CD14-positive monocyte (primary cell): ENCODE data around the gene DDC. TPM values are rescaled to one million over a fixed set of nuclear protein-coding genes. Genes with fewer than 3 reads are reported as not detected.

Experiments used
- DNase-seq, 3 donors: peaks; one replicate each; pipeline ENCODE4 v3.0.0-alpha.2; 2011 to 2022
- H2AFZ ChIP-seq: 2 replicates; pipeline ENCODE4 v1.6.0; 2012; ENCODE audit warnings: mild to moderate bottlenecking, low read depth, low read length, inconsistent platforms; ENCODE audit not compliant: insufficient read depth, poor library complexity, severe bottlenecking
- H3K27ac ChIP-seq, 2 donors: 1 replicate in 1 of 2; 2 replicates in 1 of 2; pipeline ENCODE4 v1.5.1; 2012 to 2013; ENCODE audit warnings: low read length in 2 of 2, control low read depth in 1 of 2, inconsistent platforms in 1 of 2, low read depth in 1 of 2, mild to moderate bottlenecking in 1 of 2
- H3K27me3 ChIP-seq, 2 donors: one replicate each; pipeline versions ENCODE4 v1.6.0 to v1.6.1; 2011 to 2013; ENCODE audit warnings: low read length in 2 of 2; ENCODE audit not compliant: control insufficient read depth in 2 of 2, insufficient read depth in 2 of 2
- H3K36me3 ChIP-seq, 2 donors: replicated peaks in 1 of 2; 1 replicate in 1 of 2; 2 replicates in 1 of 2; pipeline versions ENCODE4 v1.5.1 to v1.6.1; 2012 to 2013; ENCODE audit warnings: low read length in 2 of 2, control low read depth in 1 of 2, inconsistent platforms in 1 of 2, mild to moderate bottlenecking in 1 of 2; ENCODE audit not compliant: insufficient read depth in 2 of 2, control insufficient read depth in 1 of 2
- H3K4me1 ChIP-seq, 2 donors: 1 replicate in 1 of 2; 2 replicates in 1 of 2; pipeline versions ENCODE4 v1.5.1 to v1.6.1; 2012 to 2013; ENCODE audit warnings: low read length in 2 of 2, control low read depth in 1 of 2, inconsistent platforms in 1 of 2, mild to moderate bottlenecking in 1 of 2, moderate library complexity in 1 of 2; ENCODE audit not compliant: insufficient read depth in 2 of 2, control insufficient read depth in 1 of 2
- H3K4me2 ChIP-seq: replicated peaks from 2 replicates; pipeline ENCODE3; 2012; ENCODE audit warnings: low read length, moderate library complexity, mild to moderate bottlenecking; ENCODE audit not compliant: poor library complexity, severe bottlenecking; ENCODE audit errors: extremely low read depth
- H3K4me3 ChIP-seq, 3 experiments: fragments of 200-600 bp in 1 of 3; sonication (generic) in 1 of 3; replicated peaks in 1 of 3; 1 replicate in 2 of 3; 2 replicates in 1 of 3; pipeline ENCODE4 v1.5.1; 2011 to 2013; ENCODE audit warnings: low read length in 3 of 3, mild to moderate bottlenecking in 3 of 3, control low read depth in 2 of 3, low read depth in 2 of 3, inconsistent platforms in 1 of 3, moderate library complexity in 1 of 3
- H3K79me2 ChIP-seq: 2 replicates; pipeline ENCODE4 v1.6.0; 2012; ENCODE audit warnings: mild to moderate bottlenecking, control low read depth, inconsistent platforms, low read length, moderate library complexity; ENCODE audit not compliant: insufficient read depth
- H3K9ac ChIP-seq: 2 replicates; pipeline ENCODE4 v1.6.0; 2017; ENCODE audit warnings: low read length, mild to moderate bottlenecking; ENCODE audit not compliant: insufficient read depth, poor library complexity, severe bottlenecking
- H3K9me3 ChIP-seq, 2 donors: replicated peaks in 1 of 2; 1 replicate in 1 of 2; 2 replicates in 1 of 2; pipeline versions ENCODE4 v1.5.1 to v1.6.1; 2012 to 2013; ENCODE audit warnings: low read length in 2 of 2, control low read depth in 1 of 2; ENCODE audit not compliant: control insufficient read depth in 1 of 2, insufficient read depth in 1 of 2
- H4K20me1 ChIP-seq: 2 replicates; pipeline ENCODE4 v1.6.0; 2012; ENCODE audit warnings: mild to moderate bottlenecking, low read length, control low read depth, moderate library complexity; ENCODE audit not compliant: insufficient read depth
- H3K27ac Mint-ChIP-seq, 7 donors: one replicate each; pipeline ENCODE4 v1.8.0; 2020; ENCODE audit warnings: mild to moderate bottlenecking in 7 of 7, mixed read lengths in 7 of 7, moderate library complexity in 6 of 7, inconsistent platforms in 2 of 7
- H3K27me3 Mint-ChIP-seq, 3 donors: one replicate each; pipeline ENCODE4 v1.8.0; 2021 to 2022; ENCODE audit warnings: low read depth in 3 of 3, mild to moderate bottlenecking in 3 of 3, mixed read lengths in 3 of 3, moderate library complexity in 3 of 3, inconsistent platforms in 1 of 3
- H3K36me3 Mint-ChIP-seq, 2 donors: one replicate each; pipeline ENCODE4 v1.8.0; 2020; ENCODE audit warnings: mixed read lengths in 2 of 2, inconsistent platforms in 1 of 2, mild to moderate bottlenecking in 1 of 2
- H3K4me1 Mint-ChIP-seq: one replicate; pipeline ENCODE4 v1.8.0; 2020; ENCODE audit warnings: mild to moderate bottlenecking, mixed read lengths
- H3K4me3 Mint-ChIP-seq, 2 donors: one replicate each; pipeline ENCODE4 v1.8.0; 2020; ENCODE audit warnings: mild to moderate bottlenecking in 2 of 2, mixed read lengths in 2 of 2, moderate library complexity in 1 of 2
- H3K9me3 Mint-ChIP-seq, 7 donors: one replicate each; pipeline ENCODE4 v1.8.0; 2020 to 2022; ENCODE audit warnings: mixed read lengths in 7 of 7, mild to moderate bottlenecking in 6 of 7, moderate library complexity in 6 of 7, inconsistent platforms in 2 of 7
- WGBS: methylation state at CpG from one replicate; pipeline ENCODE4 v1.1.5; 2013; ENCODE audit warnings: missing lambda C conversion rate; ENCODE audit not compliant: insufficient coverage; 5-methylcytosine and 5-hydroxymethylcytosine counted together
- intact Hi-C, 2 donors: fragments of 100-400 bp; cut with micrococcal nuclease; formaldehyde crosslinking; loops; one replicate each; pipeline versions ENCODE4 v1.15.0 to v1.15.1; 2023
- polyA plus RNA-seq, 3 donors: library from polyadenylated mRNA; depleted of rRNA in 1 of 3; unstranded in 2 of 3; stranded (reverse) in 1 of 3; fragments of 300-500 nt in 2 of 3; fragments of >200 nt in 1 of 3; fragmentation: Illumina TruSeq in 2 of 3; gene quantifications; 1 replicate in 2 of 3; 2 replicates in 1 of 3; pipeline ENCODE4 v1.2.3, GENCODE V29; 2012 to 2021
- TF ChIP-seq, protein P1 (sequence below): fragments of 200-600 bp; IDR thresholded peaks from one replicate; pipeline ENCODE4 v1.8.0; 2022; ENCODE audit warnings: antibody characterized with exemption, mild to moderate bottlenecking

DDC gene
- polyA plus RNA-seq, 3 donors = not detected

DNA sequence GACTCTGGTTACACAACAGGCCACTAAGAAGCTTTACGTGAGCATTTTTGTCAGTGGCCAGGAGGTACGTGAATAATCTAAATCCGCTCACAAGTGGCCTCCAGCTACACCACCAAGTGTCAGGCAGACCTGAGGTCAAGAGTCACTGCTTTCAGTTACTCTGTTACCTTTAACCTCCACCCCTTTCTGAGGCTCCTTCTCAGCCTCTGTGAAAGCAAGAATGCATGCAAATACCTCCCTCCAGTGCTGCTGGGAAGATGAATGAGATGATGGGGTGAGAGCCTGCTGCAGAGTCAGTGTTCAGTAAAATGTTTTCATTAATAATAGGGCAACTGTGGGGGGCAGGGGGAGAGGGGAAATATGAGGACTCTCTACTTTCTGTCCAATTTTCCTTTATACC is 11.2 kb downstream of the DDC start:
- H4K20me1 ChIP-seq = no peaks in the 10 kb centered on the region
- no peak overlapping the region for H3K27ac ChIP-seq
- no peak overlapping the region for H2AFZ ChIP-seq
- Mint-ChIP-seq H3K27ac (no peak overlapping the region), H3K27me3 (peaks cover 8 to 17% (median 12%) of the 10 kb centered on the region in 3 donors), H3K4me1 (no peaks in the 10 kb centered on the region), H3K36me3 (no peaks in the 10 kb centered on the region), H3K9me3 (no peaks in the 10 kb centered on the region), H3K4me3 (no peak overlapping the region)
- TF ChIP-seq, protein P1, sequence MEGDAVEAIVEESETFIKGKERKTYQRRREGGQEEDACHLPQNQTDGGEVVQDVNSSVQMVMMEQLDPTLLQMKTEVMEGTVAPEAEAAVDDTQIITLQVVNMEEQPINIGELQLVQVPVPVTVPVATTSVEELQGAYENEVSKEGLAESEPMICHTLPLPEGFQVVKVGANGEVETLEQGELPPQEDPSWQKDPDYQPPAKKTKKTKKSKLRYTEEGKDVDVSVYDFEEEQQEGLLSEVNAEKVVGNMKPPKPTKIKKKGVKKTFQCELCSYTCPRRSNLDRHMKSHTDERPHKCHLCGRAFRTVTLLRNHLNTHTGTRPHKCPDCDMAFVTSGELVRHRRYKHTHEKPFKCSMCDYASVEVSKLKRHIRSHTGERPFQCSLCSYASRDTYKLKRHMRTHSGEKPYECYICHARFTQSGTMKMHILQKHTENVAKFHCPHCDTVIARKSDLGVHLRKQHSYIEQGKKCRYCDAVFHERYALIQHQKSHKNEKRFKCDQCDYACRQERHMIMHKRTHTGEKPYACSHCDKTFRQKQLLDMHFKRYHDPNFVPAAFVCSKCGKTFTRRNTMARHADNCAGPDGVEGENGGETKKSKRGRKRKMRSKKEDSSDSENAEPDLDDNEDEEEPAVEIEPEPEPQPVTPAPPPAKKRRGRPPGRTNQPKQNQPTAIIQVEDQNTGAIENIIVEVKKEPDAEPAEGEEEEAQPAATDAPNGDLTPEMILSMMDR = no peak
- no peaks in the 10 kb centered on the region for H3K9me3 ChIP-seq
- intact Hi-C loops = no loop called here
- DNase-seq = no peak
- WGBS = 0% methylated on average over 1 of the region's 3 CpGs
- H3K4me1 ChIP-seq = no peaks in the 10 kb centered on the region
- no peak overlapping the region for H3K9ac ChIP-seq
- H3K4me3 ChIP-seq = no peak overlapping the region
- H3K27me3 ChIP-seq = no peaks in the 10 kb centered on the region
- no peaks in the 10 kb centered on the region for H3K36me3 ChIP-seq
- no peak overlapping the region for H3K4me2 ChIP-seq
- no peaks in the 10 kb centered on the region for H3K79me2 ChIP-seq

DNA sequence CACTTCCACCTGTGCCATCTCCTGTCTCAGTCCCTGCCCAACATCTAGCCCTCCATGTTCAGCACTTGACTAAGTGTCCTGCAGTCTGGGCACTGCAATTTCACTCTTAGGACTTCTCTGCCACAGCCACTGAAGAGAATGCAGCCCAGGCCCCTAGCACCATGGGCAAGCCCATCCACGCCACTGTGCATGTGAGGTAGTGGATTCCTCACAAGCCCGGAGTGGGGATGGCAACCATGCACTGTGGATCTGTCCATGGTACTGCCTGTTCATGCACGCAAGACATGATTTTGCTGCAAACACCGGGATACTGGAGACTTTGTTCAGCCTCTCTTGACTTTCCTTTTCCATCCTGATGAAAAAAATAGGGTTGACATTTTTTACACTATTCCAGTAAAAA is 12.3 kb downstream of the DDC start:
- Histone ChIP-seq H3K4me3 (no peak overlapping the region), H3K27me3 (no peaks in the 10 kb centered on the region), H2AFZ (no peak overlapping the region), H3K27ac (no peak overlapping the region), H3K4me2 (no peak overlapping the region), H3K36me3 (no peaks in the 10 kb centered on the region), H3K9ac (no peak overlapping the region), H3K79me2 (no peaks in the 10 kb centered on the region), H3K4me1 (no peaks in the 10 kb centered on the region), H3K9me3 (no peaks in the 10 kb centered on the region), H4K20me1 (no peaks in the 10 kb centered on the region)
- H3K27me3 Mint-ChIP-seq = peaks cover 4 to 16% (median 7%) of the 10 kb centered on the region in 3 donors
- H3K9me3 Mint-ChIP-seq = no peaks in the 10 kb centered on the region
- no peak for DNase-seq
- no peak overlapping the region for H3K27ac Mint-ChIP-seq
- H3K4me3 Mint-ChIP-seq = no peak overlapping the region
- 59% methylated on average over 2 of the region's 4 CpGs for WGBS
- TF ChIP-seq, protein P1 = no peak
- no peaks in the 10 kb centered on the region for H3K4me1 Mint-ChIP-seq
- intact Hi-C loops = no loop called here
- no peaks in the 10 kb centered on the region for H3K36me3 Mint-ChIP-seq
